ACC112 (cell line): ENCODE measurements around the gene ALDH16A1.

Experiments used
- H2AFZ ChIP-seq: fragments of 200-600 bp; sonication (generic); one replicate; pipeline ENCODE4 v1.6.0; 2017; ENCODE audit warnings: antibody characterized with exemption, low read length; ENCODE audit not compliant: unreplicated experiment
- H3K27ac ChIP-seq: fragments of 200-600 bp; sonication (generic); 2 replicates; pipeline ENCODE4 v1.5.1; 2014; ENCODE audit warnings: low read depth, mild to moderate bottlenecking, antibody characterized with exemption, low read length, moderate library complexity
- H3K27me3 ChIP-seq: fragments of 200-600 bp; sonication (generic); 2 replicates; pipeline ENCODE4 v1.6.1; 2014; ENCODE audit warnings: mild to moderate bottlenecking, antibody characterized with exemption, low read length, moderate library complexity, mixed read lengths; ENCODE audit not compliant: insufficient read depth
- H3K36me3 ChIP-seq: fragments of 200-600 bp; sonication (generic); 2 replicates; pipeline ENCODE4 v1.6.1; 2016; ENCODE audit warnings: mild to moderate bottlenecking, antibody characterized with exemption, low read length, moderate library complexity, mixed read lengths; ENCODE audit not compliant: insufficient read depth
- H3K4me1 ChIP-seq: fragments of 200-600 bp; sonication (generic); one replicate; pipeline ENCODE4 v1.6.1; 2016; ENCODE audit warnings: low read length, mixed read lengths; ENCODE audit not compliant: insufficient read depth, unreplicated experiment, control insufficient read depth
- H3K4me3 ChIP-seq: fragments of 200-600 bp; sonication (generic); 2 replicates; pipeline ENCODE4 v1.5.1; 2014; ENCODE audit warnings: mild to moderate bottlenecking, low read depth, low read length
- H3K79me2 ChIP-seq: fragments of 200-600 bp; sonication (generic); one replicate; pipeline ENCODE4 v1.6.0; 2016; ENCODE audit warnings: low read length; ENCODE audit not compliant: control insufficient read depth, unreplicated experiment, insufficient read depth

ALDH16A1 gene

DNA sequence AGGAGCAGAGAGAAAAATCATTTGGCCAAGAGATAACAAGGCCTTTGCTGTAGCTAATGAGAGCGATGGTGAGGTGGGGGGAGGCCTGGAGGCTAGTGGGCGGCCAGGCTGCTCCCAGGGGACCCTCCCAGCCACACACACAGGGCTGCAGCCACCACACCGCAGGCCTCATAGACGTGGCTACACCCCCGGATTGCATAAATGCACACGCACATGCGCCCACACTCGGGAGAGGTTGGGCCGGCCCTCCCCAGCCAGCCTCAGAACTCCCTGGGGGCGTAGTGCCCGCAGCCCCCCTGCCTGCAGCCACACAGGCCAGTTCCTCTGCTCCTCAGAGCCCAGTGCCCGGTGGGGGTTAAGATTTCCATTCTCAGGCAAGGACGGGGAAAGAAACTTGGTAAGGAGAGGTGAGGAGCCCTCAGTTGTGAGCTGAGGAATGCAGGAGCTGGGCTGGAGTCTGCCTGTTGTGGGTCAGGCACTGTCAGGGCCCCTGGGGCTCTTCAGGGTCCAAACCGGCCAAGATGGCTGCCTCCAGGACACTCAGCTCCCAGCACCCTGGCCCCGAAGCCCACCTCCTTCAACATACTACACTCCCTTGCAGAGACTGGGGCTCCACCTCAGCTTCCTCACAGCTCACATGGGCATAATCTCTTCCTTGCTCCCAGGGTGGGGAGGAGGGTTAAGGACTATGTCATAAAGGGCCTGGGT is 37.8 kb upstream of the ALDH16A1 start:
- Histone ChIP-seq H3K36me3 (no peaks in the 10 kb centered on the region), H3K79me2 (no peaks in the 10 kb centered on the region), H3K27ac (no peak overlapping the region), H3K4me3 (no peak overlapping the region), H3K4me1 (no peaks in the 10 kb centered on the region), H2AFZ (no peak overlapping the region), H3K27me3 (peaks cover 33% of the 10 kb centered on the region)

GRCh38 chr19:49415810-49416200 is 37.2 kb upstream of the ALDH16A1 start:
- H3K79me2 ChIP-seq = no peaks in the 10 kb centered on the region
- H2AFZ ChIP-seq = no peak overlapping the region
- no peak overlapping the region for H3K4me3 ChIP-seq
- H3K36me3 ChIP-seq = no peaks in the 10 kb centered on the region
- no peak overlapping the region for H3K27ac ChIP-seq
- H3K27me3 ChIP-seq = peaks cover 38% of the 10 kb centered on the region
- H3K4me1 ChIP-seq = no peaks in the 10 kb centered on the region

DNA sequence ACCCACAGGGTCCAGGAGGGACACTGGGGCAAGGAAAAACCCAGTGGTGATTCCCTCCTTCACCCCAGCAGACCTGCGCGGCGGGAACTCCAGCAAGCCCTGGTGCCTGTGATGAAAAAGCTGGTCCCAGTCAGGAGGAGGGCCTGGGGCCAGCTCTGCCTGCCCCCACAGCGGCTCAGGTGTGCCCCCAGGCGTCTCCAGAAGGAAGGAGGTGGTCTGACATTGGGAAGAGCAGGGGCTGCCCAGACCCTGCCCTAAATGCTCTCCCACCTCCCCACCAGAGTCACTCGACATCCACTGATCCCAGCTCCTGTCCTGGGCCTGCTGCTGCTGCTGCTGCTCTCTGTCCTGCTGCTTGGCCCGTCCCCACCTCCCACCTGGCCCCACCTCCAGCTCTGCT is 35.9 kb upstream of the ALDH16A1 start:
- Histone ChIP-seq H3K27ac (no peak overlapping the region), H2AFZ (no peak overlapping the region), H3K27me3 (peaks cover 49% of the 10 kb centered on the region), H3K4me3 (no peak overlapping the region), H3K36me3 (no peaks in the 10 kb centered on the region), H3K4me1 (peaks cover 6% of the 10 kb centered on the region), H3K79me2 (no peaks in the 10 kb centered on the region)

DNA sequence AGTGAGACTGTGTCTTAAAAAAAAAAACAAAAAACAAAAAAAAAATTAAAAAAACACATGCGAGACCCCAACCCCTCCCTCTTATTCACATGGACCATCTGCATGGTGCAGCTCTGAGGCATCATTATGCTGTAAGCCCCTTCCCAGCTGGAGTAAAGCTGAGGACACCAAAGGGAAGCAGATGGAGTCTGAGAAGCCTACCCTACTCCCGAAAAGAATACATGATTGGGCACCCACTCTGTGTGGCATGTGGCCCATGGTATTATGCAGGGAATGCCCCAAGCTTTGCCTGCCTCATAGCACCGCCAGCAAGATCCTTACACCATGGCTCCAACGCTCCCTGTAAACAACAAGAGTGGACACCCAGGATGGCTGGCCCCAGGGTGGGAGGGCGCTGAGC is 34.5 kb upstream of the ALDH16A1 start:
- Histone ChIP-seq H3K4me3 (no peak overlapping the region), H3K27ac (no peak overlapping the region)

DNA sequence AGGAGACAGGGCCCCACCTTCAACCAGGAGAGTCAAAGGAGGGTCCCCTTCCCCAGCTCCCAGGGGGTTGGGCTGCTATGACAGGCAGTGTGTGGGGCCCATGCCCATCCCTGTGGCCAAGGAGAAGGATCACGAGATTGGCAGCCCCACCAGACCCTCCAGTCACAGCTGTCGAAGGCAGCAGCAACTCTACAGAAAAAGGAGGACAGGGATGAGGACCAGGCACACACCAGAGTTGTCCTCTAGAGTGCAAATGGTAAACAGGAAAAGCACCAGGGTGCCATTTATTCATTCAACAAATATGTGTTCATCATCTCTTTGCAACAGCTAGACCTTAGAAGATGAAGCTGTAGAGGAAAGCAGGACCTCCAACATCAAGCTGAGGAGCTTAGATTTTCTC is 33.9 kb upstream of the ALDH16A1 start:
- no peaks in the 10 kb centered on the region for H3K79me2 ChIP-seq
- H3K4me1 ChIP-seq = peaks cover 6% of the 10 kb centered on the region
- H3K36me3 ChIP-seq = no peaks in the 10 kb centered on the region
- no peak overlapping the region for H3K27ac ChIP-seq
- H3K4me3 ChIP-seq = no peak overlapping the region
- H3K27me3 ChIP-seq = peaks cover 68% of the 10 kb centered on the region
- no peak overlapping the region for H2AFZ ChIP-seq

More for the DNA sequence above, 34.5 kb upstream of the ALDH16A1 start:
- no peaks in the 10 kb centered on the region for H3K79me2 ChIP-seq
- no peaks in the 10 kb centered on the region for H3K36me3 ChIP-seq
- H2AFZ ChIP-seq = no peak overlapping the region
- H3K4me1 ChIP-seq = peaks cover 6% of the 10 kb centered on the region
- peaks cover 62% of the 10 kb centered on the region for H3K27me3 ChIP-seq

DNA sequence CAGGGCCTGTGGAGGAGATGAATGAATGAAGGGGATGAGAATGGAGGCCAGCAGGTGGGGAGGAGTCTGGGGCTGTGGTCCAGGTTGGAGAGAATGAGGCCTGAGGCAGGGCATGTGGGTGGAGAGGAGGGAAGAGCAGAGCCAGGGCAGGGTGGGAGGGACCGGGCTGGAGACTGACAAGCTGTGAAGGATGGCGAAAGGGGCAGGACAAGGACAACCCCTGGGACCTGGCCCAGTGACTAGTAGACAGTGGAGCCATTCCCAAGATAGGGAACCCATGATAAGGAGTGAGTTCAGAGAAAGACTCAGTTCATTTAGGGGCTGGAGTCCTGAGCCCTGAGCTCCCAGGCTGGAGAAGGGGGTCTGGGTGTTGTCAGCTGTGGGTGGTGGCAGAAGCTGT is 32.8 kb upstream of the ALDH16A1 start:
- Histone ChIP-seq H3K27me3 (peaks cover 68% of the 10 kb centered on the region), H3K79me2 (no peaks in the 10 kb centered on the region), H2AFZ (no peak overlapping the region), H3K36me3 (no peaks in the 10 kb centered on the region), H3K27ac (no peak overlapping the region), H3K4me3 (no peak overlapping the region), H3K4me1 (peaks cover 6% of the 10 kb centered on the region)

DNA sequence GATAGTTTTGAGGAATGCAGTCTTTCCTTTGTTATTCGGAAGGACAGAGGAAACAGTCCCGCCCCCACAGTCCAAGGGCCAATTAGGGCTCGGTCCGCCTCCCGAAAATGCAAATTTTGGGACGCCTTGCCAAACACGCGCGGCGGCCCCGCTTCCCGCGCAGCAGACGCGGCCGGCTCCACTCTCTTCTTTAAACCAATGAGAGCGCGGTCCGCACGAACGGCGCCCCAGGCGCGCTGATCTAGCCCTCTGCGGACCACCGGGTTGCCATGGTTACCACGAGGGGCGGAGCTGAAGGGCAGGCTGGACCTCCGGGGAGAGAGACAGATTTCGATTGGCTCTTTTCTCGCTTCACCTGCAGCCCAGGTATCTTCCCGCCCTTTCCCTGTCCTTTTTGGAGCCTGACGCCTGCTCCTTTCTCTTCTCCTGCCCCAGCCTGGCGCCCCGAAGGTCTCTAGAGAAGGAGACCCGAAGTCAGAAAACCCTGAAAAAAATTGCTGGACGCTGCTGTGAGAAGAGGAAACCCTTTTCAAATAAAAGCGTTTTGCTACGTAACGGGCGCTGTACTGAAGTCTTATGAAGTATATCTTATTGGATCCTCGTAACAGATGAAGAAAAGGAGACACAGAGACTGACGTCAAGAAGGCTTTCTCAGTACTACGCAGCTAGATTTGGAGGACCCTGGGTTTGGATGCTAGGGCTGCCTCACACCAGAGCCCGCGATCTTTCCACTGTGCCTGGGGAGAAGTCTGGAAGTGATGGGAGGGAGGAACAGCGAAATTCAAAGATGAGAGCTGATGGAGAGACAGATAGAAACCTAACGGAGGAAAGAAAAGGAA is 31.8 kb upstream of the ALDH16A1 start:
- Histone ChIP-seq H2AFZ (no peak overlapping the region), H3K36me3 (no peaks in the 10 kb centered on the region), H3K27me3 (peaks cover 73% of the 10 kb centered on the region), H3K4me1 (peaks cover 11% of the 10 kb centered on the region), H3K79me2 (no peaks in the 10 kb centered on the region), H3K4me3 (peak overlapping the region; percentile 56), H3K27ac (no peak overlapping the region)

GRCh38 chr19:49421878-49422202 is 31.2 kb upstream of the ALDH16A1 start:
- Histone ChIP-seq H3K4me3 (no peak overlapping the region), H3K27me3 (peaks cover 79% of the 10 kb centered on the region)

DNA sequence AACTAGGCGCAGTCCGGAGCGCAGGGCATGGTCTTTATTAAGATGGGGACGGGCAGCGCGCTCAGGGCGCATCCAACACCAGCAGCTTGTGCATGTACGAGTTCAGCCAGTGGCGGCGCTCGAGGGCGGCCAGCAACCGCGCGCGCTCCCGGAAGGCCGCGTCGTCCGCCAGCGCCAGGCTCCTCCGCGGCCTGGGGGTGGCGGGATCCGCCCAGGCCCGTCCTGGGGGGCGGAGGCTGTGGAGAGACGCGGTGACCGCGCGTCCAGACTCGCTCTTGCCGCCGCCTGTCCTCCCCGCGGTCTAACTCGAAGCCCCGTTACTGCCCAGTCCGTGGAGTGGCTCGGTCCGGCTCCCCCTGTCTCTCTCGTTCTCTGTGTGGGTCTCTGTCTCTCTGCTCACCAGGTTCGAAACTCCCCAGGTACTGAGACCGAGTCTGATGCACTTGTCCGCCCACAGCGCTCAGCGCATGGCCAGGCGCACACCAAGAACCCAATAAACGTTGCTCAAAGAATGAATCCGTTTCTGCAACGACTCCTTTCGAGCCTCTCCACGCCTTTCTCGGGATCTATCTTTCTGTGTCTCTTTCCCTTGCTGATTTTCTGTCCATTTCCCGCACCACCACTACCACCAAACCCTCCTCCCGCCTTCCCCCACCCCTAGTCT is 30.5 kb upstream of the ALDH16A1 start:
- Histone ChIP-seq H3K27ac (no peak overlapping the region), H3K4me3 (peak overlapping the region; percentile 65), H3K27me3 (peaks cover 79% of the 10 kb centered on the region)

More at GRCh38 chr19:49421878-49422202, 31.2 kb upstream of the ALDH16A1 start:
- H3K4me1 ChIP-seq = peaks cover 13% of the 10 kb centered on the region
- no peak overlapping the region for H2AFZ ChIP-seq
- no peak overlapping the region for H3K27ac ChIP-seq
- no peaks in the 10 kb centered on the region for H3K79me2 ChIP-seq
- H3K36me3 ChIP-seq = no peaks in the 10 kb centered on the region

GRCh38 chr19:49423071-49423984 is 29.7 kb upstream of the ALDH16A1 start, which contains the start of gene PTH2:
TSS of gene PTH2 (minus strand) at chr19:49423441. CDS start at chr19:49423339, 102 bp downstream.
- Histone ChIP-seq H2AFZ (no peak within 1 kb of the TSS), H3K27ac (no peak within 1 kb of the TSS), H3K4me3 (peak within 1 kb of the TSS; percentile 65), H3K27me3 (peaks cover 79% of the 10 kb centered on the region), H3K36me3 (no peaks in the 10 kb centered on the region), H3K4me1 (peaks cover 13% of the 10 kb centered on the region), H3K79me2 (no peaks in the 10 kb centered on the region)

More for the DNA sequence above, 30.5 kb upstream of the ALDH16A1 start:
- H3K4me1 ChIP-seq = peaks cover 13% of the 10 kb centered on the region
- H3K79me2 ChIP-seq = no peaks in the 10 kb centered on the region
- no peaks in the 10 kb centered on the region for H3K36me3 ChIP-seq
- H2AFZ ChIP-seq = no peak overlapping the region
